GM23338 (cell line): ENCODE results near the gene INO80.

Experiments used
- EZH2 ChIP-seq: fragments of 200-600 bp; sonication (generic); IDR thresholded peaks from one replicate; pipeline ENCODE4 v1.8.0; 2017; ENCODE audit warnings: antibody characterized with exemption, mild to moderate bottlenecking, low read depth; ENCODE audit not compliant: unreplicated experiment
- EZH2phosphoT487 ChIP-seq: fragments of 200-600 bp; sonication (generic); IDR thresholded peaks from one replicate; pipeline ENCODE4 v1.8.1; 2018; ENCODE audit warnings: antibody characterized with exemption; ENCODE audit not compliant: unreplicated experiment
- POLR2AphosphoS5 ChIP-seq: IDR thresholded peaks from 2 replicates; pipeline ENCODE4 v1.6.1; 2016; ENCODE audit warnings: antibody characterized with exemption, low read depth
- TF ChIP-seq, protein P1 (sequence below), 2 experiments: fragments of 200-600 bp in 1 of 2; sonication (generic) in 1 of 2; conservative IDR thresholded peaks; 2 replicates each; pipeline versions ENCODE4 v1.5.1 to v1.6.1; 2016 to 2017; ENCODE audit warnings: antibody characterized with exemption in 2 of 2, low read depth in 2 of 2, mild to moderate bottlenecking in 2 of 2, moderate library complexity in 1 of 2
- TF ChIP-seq, protein P2 (sequence below): IDR thresholded peaks from one replicate; pipeline ENCODE4 v1.6.1; 2018; ENCODE audit warnings: antibody characterized with exemption; ENCODE audit not compliant: unreplicated experiment

DNA sequence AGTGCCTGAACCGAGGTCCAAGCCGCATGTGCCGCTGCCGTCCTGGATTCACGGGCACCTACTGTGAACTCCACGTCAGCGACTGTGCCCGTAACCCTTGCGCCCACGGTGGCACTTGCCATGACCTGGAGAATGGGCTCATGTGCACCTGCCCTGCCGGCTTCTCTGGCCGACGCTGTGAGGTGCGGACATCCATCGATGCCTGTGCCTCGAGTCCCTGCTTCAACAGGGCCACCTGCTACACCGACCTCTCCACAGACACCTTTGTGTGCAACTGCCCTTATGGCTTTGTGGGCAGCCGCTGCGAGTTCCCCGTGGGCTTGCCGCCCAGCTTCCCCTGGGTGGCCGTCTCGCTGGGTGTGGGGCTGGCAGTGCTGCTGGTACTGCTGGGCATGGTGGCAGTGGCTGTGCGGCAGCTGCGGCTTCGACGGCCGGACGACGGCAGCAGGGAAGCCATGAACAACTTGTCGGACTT lies 179.8 kb downstream of the INO80 start:
- TF ChIP-seq POLR2AphosphoS5 (no peak), EZH2 (no peak), EZH2phosphoT487 (no peak)
- TF ChIP-seq, protein P1, sequence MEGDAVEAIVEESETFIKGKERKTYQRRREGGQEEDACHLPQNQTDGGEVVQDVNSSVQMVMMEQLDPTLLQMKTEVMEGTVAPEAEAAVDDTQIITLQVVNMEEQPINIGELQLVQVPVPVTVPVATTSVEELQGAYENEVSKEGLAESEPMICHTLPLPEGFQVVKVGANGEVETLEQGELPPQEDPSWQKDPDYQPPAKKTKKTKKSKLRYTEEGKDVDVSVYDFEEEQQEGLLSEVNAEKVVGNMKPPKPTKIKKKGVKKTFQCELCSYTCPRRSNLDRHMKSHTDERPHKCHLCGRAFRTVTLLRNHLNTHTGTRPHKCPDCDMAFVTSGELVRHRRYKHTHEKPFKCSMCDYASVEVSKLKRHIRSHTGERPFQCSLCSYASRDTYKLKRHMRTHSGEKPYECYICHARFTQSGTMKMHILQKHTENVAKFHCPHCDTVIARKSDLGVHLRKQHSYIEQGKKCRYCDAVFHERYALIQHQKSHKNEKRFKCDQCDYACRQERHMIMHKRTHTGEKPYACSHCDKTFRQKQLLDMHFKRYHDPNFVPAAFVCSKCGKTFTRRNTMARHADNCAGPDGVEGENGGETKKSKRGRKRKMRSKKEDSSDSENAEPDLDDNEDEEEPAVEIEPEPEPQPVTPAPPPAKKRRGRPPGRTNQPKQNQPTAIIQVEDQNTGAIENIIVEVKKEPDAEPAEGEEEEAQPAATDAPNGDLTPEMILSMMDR (conservative IDR thresholded peaks at IDR 0.05; ENCODE audit: low read depth in 2 of 2): no peak
- TF ChIP-seq, protein P2, sequence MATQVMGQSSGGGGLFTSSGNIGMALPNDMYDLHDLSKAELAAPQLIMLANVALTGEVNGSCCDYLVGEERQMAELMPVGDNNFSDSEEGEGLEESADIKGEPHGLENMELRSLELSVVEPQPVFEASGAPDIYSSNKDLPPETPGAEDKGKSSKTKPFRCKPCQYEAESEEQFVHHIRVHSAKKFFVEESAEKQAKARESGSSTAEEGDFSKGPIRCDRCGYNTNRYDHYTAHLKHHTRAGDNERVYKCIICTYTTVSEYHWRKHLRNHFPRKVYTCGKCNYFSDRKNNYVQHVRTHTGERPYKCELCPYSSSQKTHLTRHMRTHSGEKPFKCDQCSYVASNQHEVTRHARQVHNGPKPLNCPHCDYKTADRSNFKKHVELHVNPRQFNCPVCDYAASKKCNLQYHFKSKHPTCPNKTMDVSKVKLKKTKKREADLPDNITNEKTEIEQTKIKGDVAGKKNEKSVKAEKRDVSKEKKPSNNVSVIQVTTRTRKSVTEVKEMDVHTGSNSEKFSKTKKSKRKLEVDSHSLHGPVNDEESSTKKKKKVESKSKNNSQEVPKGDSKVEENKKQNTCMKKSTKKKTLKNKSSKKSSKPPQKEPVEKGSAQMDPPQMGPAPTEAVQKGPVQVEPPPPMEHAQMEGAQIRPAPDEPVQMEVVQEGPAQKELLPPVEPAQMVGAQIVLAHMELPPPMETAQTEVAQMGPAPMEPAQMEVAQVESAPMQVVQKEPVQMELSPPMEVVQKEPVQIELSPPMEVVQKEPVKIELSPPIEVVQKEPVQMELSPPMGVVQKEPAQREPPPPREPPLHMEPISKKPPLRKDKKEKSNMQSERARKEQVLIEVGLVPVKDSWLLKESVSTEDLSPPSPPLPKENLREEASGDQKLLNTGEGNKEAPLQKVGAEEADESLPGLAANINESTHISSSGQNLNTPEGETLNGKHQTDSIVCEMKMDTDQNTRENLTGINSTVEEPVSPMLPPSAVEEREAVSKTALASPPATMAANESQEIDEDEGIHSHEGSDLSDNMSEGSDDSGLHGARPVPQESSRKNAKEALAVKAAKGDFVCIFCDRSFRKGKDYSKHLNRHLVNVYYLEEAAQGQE: no peak
